Upper lobe of left lung (tissue), 6 donors: ENCODE data around the gene NAGPA. TPM values are rescaled to one million over a fixed set of nuclear protein-coding genes. Genes with fewer than 3 reads are reported as not detected.

ENCODE experiments used
- ATAC-seq, 2 donors: fragments of 200-7000 bp; cut with Tn5 transposase; one replicate each; pipeline ENCODE4 v1.9.1; 2022; ENCODE audit warnings: mild to moderate bottlenecking in 2 of 2, moderate library complexity in 2 of 2; ENCODE audit not compliant: low FRiP score in 2 of 2
- DNase-seq, 2 donors: peaks; one replicate each; pipeline ENCODE4 v3.0.0-alpha.2; 2019 to 2020
- H3K27ac ChIP-seq, 4 donors: fragments of 200-600 bp; sonication (generic); one replicate each; pipeline ENCODE4 v1.5.1; 2016 to 2019
- H3K27me3 ChIP-seq, 4 donors: fragments of 200-600 bp; sonication (generic); one replicate each; pipeline ENCODE4 v1.5.1; 2017 to 2019
- H3K36me3 ChIP-seq, 4 donors: fragments of 200-600 bp; sonication (generic); one replicate each; pipeline ENCODE4 v1.5.1; 2016 to 2019
- H3K4me1 ChIP-seq, 4 donors: fragments of 200-600 bp; sonication (generic); one replicate each; pipeline ENCODE4 v1.5.1; 2018 to 2019
- H3K4me3 ChIP-seq, 4 donors: fragments of 200-600 bp; sonication (generic); one replicate each; pipeline ENCODE4 v1.5.1; 2017 to 2019; ENCODE audit warnings: mild to moderate bottlenecking in 2 of 4, moderate library complexity in 1 of 4
- H3K9me3 ChIP-seq, 4 donors: fragments of 200-600 bp; sonication (generic); one replicate each; pipeline ENCODE4 v1.5.1; 2018 to 2019
- CTCF ChIP-seq, 6 experiments: fragments of 450-650 bp in 4 of 6; fragments of 200-600 bp in 2 of 6; sonication (generic) in 2 of 6; IDR thresholded peaks; one replicate each; pipeline ENCODE4 v1.5.1; 2016 to 2019; ENCODE audit warnings: antibody characterized with exemption in 6 of 6
- EP300 ChIP-seq, 4 donors: sonication (generic); formaldehyde crosslinking; IDR thresholded peaks; one replicate each; pipeline ENCODE4 v1.5.1; 2017; ENCODE audit warnings: antibody characterized with exemption in 4 of 4, control low read depth in 2 of 4
- POLR2A ChIP-seq, 4 donors: fragments of 450-650 bp; IDR thresholded peaks; one replicate each; pipeline ENCODE4 v1.5.1; 2016 to 2017; ENCODE audit warnings: antibody characterized with exemption in 4 of 4, mild to moderate bottlenecking in 2 of 4
- POLR2AphosphoS5 ChIP-seq, 2 donors: sonication (generic); formaldehyde crosslinking; IDR thresholded peaks; one replicate each; pipeline ENCODE4 v1.5.1; 2017; ENCODE audit warnings: antibody characterized with exemption in 2 of 2
- WGBS, 2 donors: methylation state at CpG; one replicate each; pipeline ENCODE4 v1.1.5; 2017 to 2018; 5-methylcytosine and 5-hydroxymethylcytosine counted together
- total RNA-seq, 6 donors: library from RNA; depleted of rRNA in 4 of 6; stranded (reverse); fragments of >200 nt in 4 of 6; gene quantifications; one replicate each; pipeline versions ENCODE4 v1.1.0 to v1.2.1, GENCODE V29; 2016 to 2021
- donor health status: DM: no; HTN: no; CAD: no; lungs with moderate emphysema.
- donor health status: DM: no; HTN: yes; CAD: no; lungs with severe emphysema.

Gene NAGPA
- total RNA-seq, 6 donors from 2014 or later, result 18.1 to 82.8 (median 25.8) TPM

DNA sequence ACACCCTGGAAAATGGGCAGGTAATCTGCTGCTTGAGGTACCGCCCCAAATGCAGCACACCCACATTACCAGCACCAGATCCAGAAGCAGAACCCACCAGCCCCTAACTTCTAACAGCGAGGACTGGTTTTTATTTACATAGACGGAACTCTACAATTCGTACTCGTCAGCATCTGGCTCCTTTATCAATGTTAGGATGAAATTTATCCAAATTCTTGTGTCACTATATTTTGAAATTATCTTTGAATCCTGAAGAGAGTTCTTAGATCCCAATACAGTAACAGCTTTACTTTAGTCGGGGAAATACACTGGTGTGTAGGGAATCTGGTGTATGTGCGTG lies 37.6 kb upstream of the NAGPA start:
- 57 to 61% methylated on average over 7 of the region's 7 CpGs for WGBS, 2 donors
- TF ChIP-seq POLR2AphosphoS5 (IDR thresholded peaks at IDR 0.05) (no peak), CTCF (IDR thresholded peaks at IDR 0.05) (no peak), POLR2A (IDR thresholded peaks at IDR 0.05) (no peak), EP300 (IDR thresholded peaks at IDR 0.05) (no peak)
- DNase-seq (no peak), ATAC-seq (no peak)
- H3K27me3 ChIP-seq, result no peaks in the 10 kb centered on the region
- peak overlapping the region in 3 of 4 donors; percentile 66 to 77 (median 71) for H3K4me3 ChIP-seq
- H3K27ac ChIP-seq, result peak overlapping the region; percentile 76 to 85 (median 82)
- no peaks in the 10 kb centered on the region for H3K9me3 ChIP-seq
- peaks cover 0 to 23% (median 13%) of the 10 kb centered on the region in 4 donors for H3K36me3 ChIP-seq
- peaks cover 13 to 27% (median 15%) of the 10 kb centered on the region in 4 donors for H3K4me1 ChIP-seq

DNA sequence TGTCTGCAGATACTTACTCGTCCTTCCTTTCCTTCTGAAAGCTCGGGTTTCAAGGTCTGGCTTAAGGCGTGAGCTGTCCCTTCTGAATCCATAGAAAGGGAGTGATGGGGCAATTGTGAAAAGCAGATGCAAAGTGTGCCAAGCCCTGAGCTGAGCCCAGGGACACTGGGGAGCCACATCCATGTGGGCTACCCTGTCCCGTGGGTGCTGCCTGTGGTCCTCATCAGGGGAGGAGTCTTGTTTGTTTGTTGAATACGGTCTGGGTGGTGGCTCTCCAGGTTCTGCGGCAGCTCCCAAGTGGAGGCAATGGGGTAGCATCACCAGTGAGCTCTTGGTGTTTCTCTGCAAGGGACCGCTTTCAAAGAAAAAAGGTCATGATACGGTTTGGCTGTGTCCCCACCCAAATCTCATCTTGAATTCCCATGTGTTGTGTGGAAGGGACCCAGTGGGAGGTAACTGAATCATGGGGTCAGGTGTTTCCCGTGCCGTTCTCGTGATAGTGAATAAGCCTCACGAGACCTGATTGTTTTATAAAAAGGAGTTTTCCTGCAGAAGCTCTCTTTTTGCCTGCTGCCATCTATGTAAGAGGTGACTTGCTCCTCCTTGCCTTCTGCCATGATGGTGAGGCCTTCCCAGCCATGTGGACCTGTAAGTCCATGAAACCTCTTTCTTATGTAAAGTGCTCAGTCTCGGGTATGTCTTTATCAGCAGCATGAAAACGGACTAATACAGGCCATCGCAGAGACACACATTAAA lies 36.9 kb upstream of the NAGPA start:
- ATAC-seq (no peak), DNase-seq (no peak)
- H3K27me3 ChIP-seq, result no peaks in the 10 kb centered on the region
- peaks cover 16 to 31% (median 17%) of the 10 kb centered on the region in 4 donors for H3K4me1 ChIP-seq
- no peak overlapping the region for H3K4me3 ChIP-seq
- WGBS, 2 donors, result 83 to 85% methylated on average over 12 to 15 of the region's 15 CpGs
- H3K9me3 ChIP-seq, result no peaks in the 10 kb centered on the region
- H3K36me3 ChIP-seq, result peaks cover 0 to 16% (median 6%) of the 10 kb centered on the region in 4 donors
- H3K27ac ChIP-seq, result peak overlapping the region in 2 of 4 donors; percentile 84 to 85
- TF ChIP-seq POLR2AphosphoS5 (IDR thresholded peaks at IDR 0.05) (no peak), CTCF (IDR thresholded peaks at IDR 0.05) (no peak)

- Histone ChIP-seq H3K27ac (no peak overlapping the region), H3K9me3 (no peaks in the 10 kb centered on the region), H3K27me3 (no peaks in the 10 kb centered on the region), H3K36me3 (peaks cover 0 to 8% (median under 1%) of the 10 kb centered on the region in 4 donors), H3K4me3 (no peak overlapping the region), H3K4me1 (peaks cover 16 to 31% (median 19%) of the 10 kb centered on the region in 4 donors)
- WGBS, 2 donors, result 88 to 91% methylated on average over 9 of the region's 9 CpGs
- ATAC-seq (no peak), DNase-seq (no peak)
- TF ChIP-seq POLR2A (IDR thresholded peaks at IDR 0.05) (no peak), CTCF (IDR thresholded peaks at IDR 0.05) (no peak), EP300 (IDR thresholded peaks at IDR 0.05) (no peak), POLR2AphosphoS5 (IDR thresholded peaks at IDR 0.05) (no peak)
Observed at GRCh38 chr16:5069854-5070253, 36.1 kb upstream of the NAGPA start.

GRCh38 chr16:5069048-5069447 lies 35.3 kb upstream of the NAGPA start:
- DNase-seq (no peak), ATAC-seq (no peak)
- WGBS, 2 donors, result 86 to 89% methylated on average over 9 of the region's 9 CpGs
- peaks cover 16 to 32% (median 19%) of the 10 kb centered on the region in 4 donors for H3K4me1 ChIP-seq
- no peak overlapping the region for H3K4me3 ChIP-seq
- H3K36me3 ChIP-seq, result peaks cover 0 to under 1% (median 0%) of the 10 kb centered on the region in 4 donors
- no peaks in the 10 kb centered on the region for H3K27me3 ChIP-seq
- TF ChIP-seq EP300 (IDR thresholded peaks at IDR 0.05), result no peak
- no peak for TF ChIP-seq POLR2A (IDR thresholded peaks at IDR 0.05)
- TF ChIP-seq POLR2AphosphoS5 (IDR thresholded peaks at IDR 0.05), result no peak
- no peak for TF ChIP-seq CTCF (IDR thresholded peaks at IDR 0.05)
- no peaks in the 10 kb centered on the region for H3K9me3 ChIP-seq
- H3K27ac ChIP-seq, result no peak overlapping the region

GRCh38 chr16:5066511-5066910 lies 32.8 kb upstream of the NAGPA start:
- ATAC-seq (no peak), DNase-seq (no peak)
- Histone ChIP-seq H3K36me3 (no peaks in the 10 kb centered on the region), H3K4me3 (no peak overlapping the region), H3K9me3 (no peaks in the 10 kb centered on the region), H3K27me3 (no peaks in the 10 kb centered on the region), H3K27ac (peak overlapping the region in 1 of 4 donors; percentile 78), H3K4me1 (peaks cover 5 to 20% (median 10%) of the 10 kb centered on the region in 4 donors)
- no peak for TF ChIP-seq EP300 (IDR thresholded peaks at IDR 0.05)
- no peak for TF ChIP-seq POLR2A (IDR thresholded peaks at IDR 0.05)
- TF ChIP-seq POLR2AphosphoS5 (IDR thresholded peaks at IDR 0.05), result no peak
- TF ChIP-seq CTCF (IDR thresholded peaks at IDR 0.05), result no peak
- 64 to 69% methylated on average over 6 of the region's 6 CpGs for WGBS, 2 donors
